NCI-H2107 treated with DMSO at 0.1 percent for 48 hours (cell line): ENCODE data around the gene ADPRHL1.

Experiments
- DNase-seq: peaks from one replicate; lab custom pipeline; 2025; ENCODE audit not compliant: unreplicated experiment; lab: John Stamatoyannopoulos, UW

Gene ADPRHL1

GRCh38 chr13:113351514-113352026 lies 101.7 kb downstream of the ADPRHL1 start:
- DNase-seq = no peak

GRCh38 chr13:113350938-113351335 lies 102.4 kb downstream of the ADPRHL1 start:
- no peak for DNase-seq

GRCh38 chr13:113350065-113350937 lies 103.0 kb downstream of the ADPRHL1 start:
- no peak for DNase-seq
